HPDE6-E6E7 (cell line): ENCODE data around the gene CRHBP.
"Not testable (repeated sequence)": the region's sequence is repeated elsewhere in the genome, so short reads cannot be mapped to it uniquely, and the experiment has no call there.

Experiments used
- DNase-seq: peaks from one replicate; pipeline ENCODE4 v3.0.0; 2011; ENCODE audit warnings: missing footprints; ENCODE audit errors: extremely low spot score

The CRHBP gene

GRCh38 chr5:76952795-76953536, at the start of gene CRHBP:
Gene CRHBP (plus strand): TSS chr5:76953045. CDS start chr5:76953135, 90 bp downstream.
- no peak for DNase-seq

- DNase-seq = no peak
Measured at GRCh38 chr5:76908166-76908565, 44.7 kb upstream of the CRHBP start.

- not testable (repeated sequence) for DNase-seq
Measured at GRCh38 chr5:76910344-76910933, 42.4 kb upstream of the CRHBP start.

- not testable (repeated sequence) for DNase-seq
Measured at GRCh38 chr5:76914671-76915070, 38.2 kb upstream of the CRHBP start.

GRCh38 chr5:76918539-76918938, 34.3 kb upstream of the CRHBP start:
- no peak for DNase-seq

- DNase-seq = no peak
Measured at GRCh38 chr5:76920491-76920890, 32.4 kb upstream of the CRHBP start.

GRCh38 chr5:76926329-76927105, 26.3 kb upstream of the CRHBP start:
- DNase-seq = no peak

- no peak for DNase-seq
Measured at GRCh38 chr5:76927961-76928360, 24.9 kb upstream of the CRHBP start.

GRCh38 chr5:76930083-76930482, 22.8 kb upstream of the CRHBP start:
- no peak for DNase-seq

GRCh38 chr5:76938177-76938576, 14.7 kb upstream of the CRHBP start:
- no peak for DNase-seq

- DNase-seq = no peak
Measured at GRCh38 chr5:76941000-76941399, 11.8 kb upstream of the CRHBP start.

GRCh38 chr5:76941442-76941841, 11.4 kb upstream of the CRHBP start:
- DNase-seq = no peak

- no peak for DNase-seq
Measured at GRCh38 chr5:76942581-76942980, 10.3 kb upstream of the CRHBP start.

GRCh38 chr5:76943006-76943405, 9.8 kb upstream of the CRHBP start:
- DNase-seq = no peak

- DNase-seq = no peak
Measured at GRCh38 chr5:76944638-76945037, 8.2 kb upstream of the CRHBP start.

- DNase-seq = not testable (repeated sequence)
Measured at GRCh38 chr5:76945238-76945637, 7.6 kb upstream of the CRHBP start.

GRCh38 chr5:76946090-76946489, 6.8 kb upstream of the CRHBP start:
- no peak for DNase-seq

GRCh38 chr5:76947082-76947503, 5.8 kb upstream of the CRHBP start:
- DNase-seq = no peak

GRCh38 chr5:76953551-76954382, 922 bp downstream of the CRHBP start:
- DNase-seq = no peak

GRCh38 chr5:76954383-76954763, 1.5 kb downstream of the CRHBP start:
- no peak for DNase-seq

- no peak for DNase-seq
Measured at GRCh38 chr5:76956033-76956432, 3.2 kb downstream of the CRHBP start.
